GM19468 (cell line): Measurements from ENCODE around the gene CNIH2.
"Not testable (repeated sequence)": the region's sequence is repeated elsewhere in the genome, so short reads cannot be mapped to it uniquely, and the experiment has no call there.

Experiments used
- ATAC-seq: cut with Tn5 transposase; IDR thresholded peaks from one replicate; pipeline ENCODE4 v1.9.1; 2021; ENCODE audit warnings: mild to moderate bottlenecking, moderate library complexity, moderate number of reproducible peaks; ENCODE audit not compliant: unreplicated experiment; ENCODE audit errors: extremely low read depth

Gene CNIH2

GRCh38 chr11:66312549-66313320, 34.8 kb downstream of the CNIH2 start:
- peak; percentile 56 for ATAC-seq

GRCh38 chr11:66313321-66314185, 35.6 kb downstream of the CNIH2 start:
- ATAC-seq = no peak

- ATAC-seq = no peak
Observed at GRCh38 chr11:66314186-66314501, 36.2 kb downstream of the CNIH2 start.

- no peak for ATAC-seq
Observed at GRCh38 chr11:66314561-66315497, 36.9 kb downstream of the CNIH2 start.

- no peak for ATAC-seq
Observed at GRCh38 chr11:66315498-66315885, 37.5 kb downstream of the CNIH2 start.

GRCh38 chr11:66315921-66316811, 38.2 kb downstream of the CNIH2 start:
- ATAC-seq = no peak

- ATAC-seq = no peak
Observed at GRCh38 chr11:66316849-66317251, 38.9 kb downstream of the CNIH2 start, which contains the start of gene CD248. CD248 (minus strand) TSS chr11:66317044; CDS start chr11:66317027, 17 bp downstream.

GRCh38 chr11:66317322-66317722, 39.3 kb downstream of the CNIH2 start:
- no peak for ATAC-seq

- ATAC-seq = no peak
Observed at GRCh38 chr11:66317723-66318599, 40.0 kb downstream of the CNIH2 start.

GRCh38 chr11:66318600-66318970, 40.6 kb downstream of the CNIH2 start:
- ATAC-seq = no peak

GRCh38 chr11:66320289-66320688, 42.3 kb downstream of the CNIH2 start:
- not testable (repeated sequence) for ATAC-seq

DNA sequence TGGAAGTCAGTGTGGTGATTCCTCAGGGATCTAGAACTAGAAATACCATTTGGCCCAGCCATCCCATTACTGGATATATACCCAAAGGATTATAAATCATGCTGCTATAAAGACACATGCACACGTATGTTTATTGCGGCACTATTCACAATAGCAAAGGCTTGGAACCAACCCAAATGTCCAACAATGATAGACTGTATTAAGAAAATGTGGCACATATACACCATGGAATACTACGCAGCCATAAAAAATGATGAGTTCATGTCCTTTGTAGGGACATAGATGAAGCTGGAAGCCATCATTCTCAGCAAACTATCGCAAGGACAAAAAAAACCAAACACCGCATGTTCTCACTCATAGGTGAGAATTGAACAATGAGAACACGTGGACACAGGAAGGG, 42.8 kb downstream of the CNIH2 start:
- ATAC-seq = not testable (repeated sequence)

- no peak for ATAC-seq
Observed at GRCh38 chr11:66321606-66322005, 43.6 kb downstream of the CNIH2 start.

- ATAC-seq = no peak
Observed at GRCh38 chr11:66322732-66323427, 44.9 kb downstream of the CNIH2 start.

DNA sequence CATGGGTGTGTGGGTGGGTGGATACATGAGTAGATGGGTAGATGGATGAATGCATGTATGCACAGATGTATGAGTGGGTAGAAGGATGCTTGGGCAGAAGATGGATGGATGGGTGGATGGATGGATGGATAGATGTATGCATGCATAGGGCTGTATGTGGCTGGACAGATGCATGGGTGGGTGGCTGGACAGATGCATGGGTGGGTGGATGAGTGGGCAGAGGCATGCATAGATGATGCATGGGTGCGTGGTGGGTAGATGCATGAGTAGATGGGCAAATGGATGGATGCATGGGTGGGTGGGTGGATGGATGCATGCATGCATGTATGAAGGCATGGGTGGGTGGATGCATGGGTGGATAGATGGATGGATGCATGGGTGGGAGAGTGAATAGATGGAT, 45.7 kb downstream of the CNIH2 start:
- no peak for ATAC-seq

DNA sequence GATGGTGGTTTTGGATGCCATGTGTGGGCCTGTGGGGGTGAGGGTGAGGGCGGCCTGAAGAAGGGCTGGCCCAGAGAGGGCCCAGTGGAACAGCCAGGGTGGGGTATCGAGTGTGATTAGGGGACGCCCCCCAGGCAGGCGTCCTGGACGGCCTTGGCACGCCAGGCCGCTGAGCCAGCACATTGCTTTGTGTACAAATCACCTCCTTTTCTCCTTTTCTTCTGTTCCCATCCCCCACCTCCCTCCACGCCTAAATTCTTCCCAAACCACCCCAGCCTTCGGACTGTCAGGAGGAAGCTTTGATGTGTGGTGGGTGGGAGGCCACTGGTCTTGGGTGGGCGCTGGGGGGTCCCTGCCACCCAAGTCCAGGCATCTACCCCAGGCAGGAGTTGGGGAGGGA, 46.7 kb downstream of the CNIH2 start:
- ATAC-seq = no peak

GRCh38 chr11:66325263-66325671, 47.3 kb downstream of the CNIH2 start:
- no peak for ATAC-seq
